Stimulated activated CD8-positive, alpha-beta memory T cell treated with anti-CD3 and anti-CD28 coated beads, Interleukin-2, amount 100 ng/mL, for 48 hours (primary cell): ENCODE measurements around the gene FGD3.
"Not testable (repeated sequence)": the region's sequence is repeated elsewhere in the genome, so short reads cannot be mapped to it uniquely, and the experiment has no call there.

ENCODE experiments used
- DNase-seq, 2 donors: peaks; one replicate each; pipeline ENCODE4 v3.0.0-alpha.2; 2020; ENCODE audit warnings: low read depth in 2 of 2

Gene FGD3

GRCh38 chr9:92974761-92975755 lies 27.7 kb downstream of the FGD3 start:
- DNase-seq, result no peak

GRCh38 chr9:92976431-92976830 lies 29.1 kb downstream of the FGD3 start:
- DNase-seq, result no peak

GRCh38 chr9:92977279-92977678 lies 30.0 kb downstream of the FGD3 start:
- no peak for DNase-seq

- DNase-seq, result no peak
Measured at GRCh38 chr9:92978345-92978875, 31.1 kb downstream of the FGD3 start.

- no peak for DNase-seq
Measured at GRCh38 chr9:92979283-92980056, 32.1 kb downstream of the FGD3 start.

- DNase-seq, result no peak
Measured at GRCh38 chr9:92980085-92980745, 32.9 kb downstream of the FGD3 start.

GRCh38 chr9:92982130-92982529 lies 34.8 kb downstream of the FGD3 start:
- no peak for DNase-seq

- no peak for DNase-seq
Measured at GRCh38 chr9:92983984-92984589, 36.8 kb downstream of the FGD3 start.

GRCh38 chr9:92984976-92985375 lies 37.7 kb downstream of the FGD3 start:
- no peak for DNase-seq

- DNase-seq, result no peak
Measured at GRCh38 chr9:92986176-92987119, 39.1 kb downstream of the FGD3 start.

GRCh38 chr9:92988215-92988768 lies 41.0 kb downstream of the FGD3 start:
- DNase-seq, result no peak

- DNase-seq, result no peak
Measured at GRCh38 chr9:92989561-92989960, 42.2 kb downstream of the FGD3 start.

GRCh38 chr9:92990461-92990860 lies 43.1 kb downstream of the FGD3 start:
- DNase-seq, result no peak

GRCh38 chr9:92992549-92992948 lies 45.2 kb downstream of the FGD3 start:
- no peak for DNase-seq

GRCh38 chr9:92998871-92999270 lies 51.5 kb downstream of the FGD3 start:
- DNase-seq, result not testable (repeated sequence)

GRCh38 chr9:93001031-93001430 lies 53.7 kb downstream of the FGD3 start:
- DNase-seq, result no peak

- DNase-seq, result no peak
Measured at GRCh38 chr9:93002700-93003099, 55.4 kb downstream of the FGD3 start.

- DNase-seq, result peak; percentile 44 to 55
Measured at GRCh38 chr9:93003552-93004407, 56.5 kb downstream of the FGD3 start.

GRCh38 chr9:93004561-93004960 lies 57.2 kb downstream of the FGD3 start:
- DNase-seq, result no peak
